ENCODE data around the gene MAF. TPM values are rescaled to one million over a fixed set of nuclear protein-coding genes. Genes with fewer than 3 reads are reported as not detected.

The MAF gene
- total and polyA plus RNA-seq, 2 of the 13 experiments (the other 11 are each of a cell fraction or from before 2014, with no cell fraction given) = 0.07 to 0.31 TPM

- no peak for TF ChIP-seq ZNF816 (CRISPR knock-in tag; IDR thresholded peaks at IDR 0.05; ENCODE audit: borderline replicate concordance)
- TF ChIP-seq JUNB (CRISPR knock-in tag; IDR thresholded peaks at IDR 0.05; ENCODE audit: borderline replicate concordance) = peak; percentile 58; the same call in 1 of the 2 replicates
- TF ChIP-seq RNF2 (conservative IDR thresholded peaks at IDR 0.05; ENCODE audit: low read depth) = no peak
- no peak for TF ChIP-seq GABPA (IDR thresholded peaks at IDR 0.05; ENCODE audit: low read depth, low read length)
- no peak for TF ChIP-seq GABPA (CRISPR knock-in tag; IDR thresholded peaks at IDR 0.05; ENCODE audit: low read depth)
- TF ChIP-seq NFIC (IDR thresholded peaks at IDR 0.05; ENCODE audit: low read length) = no peak
- TF ChIP-seq TCF7L2 (IDR thresholded peaks at IDR 0.05; ENCODE audit: low read depth, low read length) = no peak
- TF ChIP-seq KDM5A (IDR thresholded peaks at IDR 0.05; ENCODE audit: borderline replicate concordance, low read length) = no peak
- TF ChIP-seq FOXJ3 (CRISPR knock-in tag; IDR thresholded peaks at IDR 0.05; ENCODE audit: borderline replicate concordance) = 0 out of 2 replicates have a peak, but pooled peaks have one; percentile 1
- TF ChIP-seq RBAK (CRISPR knock-in tag; IDR thresholded peaks at IDR 0.05) = no peak
- no peak for TF ChIP-seq MAFF (IDR thresholded peaks at IDR 0.05; ENCODE audit: low read depth, low read length)
- TF ChIP-seq MBD4 (IDR thresholded peaks at IDR 0.05; ENCODE audit: borderline replicate concordance, low read length) = no peak
- TF ChIP-seq HNRNPUL1 (IDR thresholded peaks at IDR 0.05; ENCODE audit: low read depth, low read length) = no peak
- peak; percentile 72 for TF ChIP-seq HNF1A (IDR thresholded peaks at IDR 0.05; ENCODE audit: low read depth)
- peak; percentile 82; the same call in 1 of the 2 replicates for TF ChIP-seq HNF1A (CRISPR knock-in tag; IDR thresholded peaks at IDR 0.05; ENCODE audit: borderline replicate concordance)
- no peak for TF ChIP-seq HBP1 (CRISPR knock-in tag; IDR thresholded peaks at IDR 0.05; ENCODE audit: low read depth)
- TF ChIP-seq ZNF7 (CRISPR knock-in tag; IDR thresholded peaks at IDR 0.05) = no peak
- no peak for TF ChIP-seq ZFP82 (CRISPR knock-in tag; IDR thresholded peaks at IDR 0.05; ENCODE audit: borderline replicate concordance)
- TF ChIP-seq SRSF4 (IDR thresholded peaks at IDR 0.05; ENCODE audit: low read depth, low read length, poor library complexity, severe bottlenecking) = no peak
- no peak for TF ChIP-seq ZNF510 (CRISPR knock-in tag; IDR thresholded peaks at IDR 0.05; ENCODE audit: low read depth)
- no peak for TF ChIP-seq PHF20 (CRISPR knock-in tag; IDR thresholded peaks at IDR 0.05)
- TF ChIP-seq RELA (CRISPR knock-in tag; IDR thresholded peaks at IDR 0.05) = no peak
- TF ChIP-seq ZNF317 (CRISPR knock-in tag; IDR thresholded peaks at IDR 0.05) = no peak
- TF ChIP-seq ZNF740 (CRISPR knock-in tag; IDR thresholded peaks at IDR 0.05) = peak; percentile 54; the same call in 1 of the 2 replicates
- TF ChIP-seq THAP8 (CRISPR knock-in tag; IDR thresholded peaks at IDR 0.05; ENCODE audit: borderline replicate concordance) = 0 out of 2 replicates have a peak, but pooled peaks have one; percentile 53
Measured at GRCh38 chr16:79601092-79601930, 774 bp upstream of the MAF start (continued).
